ENCODE measurements around the gene RSRC1. TPM values are rescaled to one million over a fixed set of nuclear protein-coding genes. Genes with fewer than 3 reads are reported as not detected.

Gene RSRC1
- total and polyA plus RNA-seq, 2 of the 13 experiments (the other 11 are each of a cell fraction or from before 2014, with no cell fraction given), result 4.9 to 63.0 TPM

DNA sequence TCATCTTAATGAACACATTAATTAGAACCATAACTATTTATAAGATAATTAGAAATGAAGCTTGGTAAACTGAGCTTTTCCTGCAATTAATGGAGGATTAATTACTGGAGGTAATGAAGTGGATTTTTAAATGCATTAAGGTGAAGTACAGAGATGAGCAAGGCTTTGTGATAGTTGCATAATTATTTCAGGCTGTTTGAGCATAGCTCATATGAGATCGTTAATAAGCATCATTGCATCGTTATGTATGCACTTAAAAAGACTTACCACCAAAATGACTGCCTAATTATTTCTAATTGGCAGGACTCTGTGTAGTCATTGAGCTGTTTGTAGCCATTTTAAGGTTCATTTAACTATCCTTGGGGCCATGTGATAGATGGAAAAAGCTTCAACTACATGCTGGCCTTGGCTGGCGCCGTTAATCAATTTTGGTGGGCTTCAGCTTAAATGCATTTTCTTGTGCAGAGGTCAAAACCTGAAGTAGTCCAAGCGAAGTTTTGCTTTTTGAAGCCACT, 55.3 kb downstream of the RSRC1 start:
- in situ Hi-C loops (cut with HindIII; ENCODE audit: extremely low pct_ligation_motif_present, low pct_unique_long_range_greater_than_20kb), result no loop called here
- H3K79me2 ChIP-seq (ENCODE audit: insufficient read depth, low read length), result no peaks in the 10 kb centered on the region
- H3K36me3 ChIP-seq (replicated peaks in 1 of 2; ENCODE audit: control insufficient read depth in 1 of 2, insufficient read depth in 2 of 2, low read length in 2 of 2), result 0 out of 5 replicates have a peak, but pooled peaks cover 0 to 1% of the 10 kb centered on the region in 2 experiments
- H3K4me3 ChIP-seq (replicated peaks in 1 of 3; ENCODE audit: insufficient read depth in 1 of 3, low read depth in 2 of 3, low read length in 3 of 3), result no peak overlapping the region
- TF ChIP-seq CBFB (CRISPR knock-in tag; IDR thresholded peaks at IDR 0.05) (no peak), EP300 (IDR thresholded peaks at IDR 0.05; ENCODE audit: low read depth in 2 of 2, low read length in 2 of 2) (no peak), EP300 (CRISPR knock-in tag; IDR thresholded peaks at IDR 0.05; ENCODE audit: borderline replicate concordance) (no peak), ZNF83 (CRISPR knock-in tag; IDR thresholded peaks at IDR 0.05; ENCODE audit: borderline replicate concordance) (no peak), JUND (CRISPR knock-in tag; IDR thresholded peaks at IDR 0.05) (no peak)
- H2AFZ ChIP-seq (ENCODE audit: low read length), result no peak overlapping the region
- H3K27me3 ChIP-seq (ENCODE audit: control insufficient read depth in 1 of 2, insufficient read depth in 2 of 2, low read length in 2 of 2), result no peaks in the 10 kb centered on the region
- no peak for ATAC-seq
- intact Hi-C loops (cut with micrococcal nuclease; ENCODE audit: unreplicated experiment), result no loop called here
- H3K27ac ChIP-seq (ENCODE audit: extremely low read length, insufficient read depth, low read length), result no peak overlapping the region
- CTCF ChIA-PET (ENCODE audit: low intra/inter-chr PET ratio, low total read pairs), result no interaction called here
- 95% methylated on average over 5 of the region's 5 CpGs for WGBS (ENCODE audit: low lambda C conversion rate)
- DNase-seq (ENCODE audit: low spot score), result no peak
- H4K20me1 ChIP-seq (ENCODE audit: insufficient read depth, low read length), result no peaks in the 10 kb centered on the region
- no peaks in the 10 kb centered on the region for H3K9me3 ChIP-seq (ENCODE audit: low read length)
- no TSS peak for BruUV-seq (replicated peaks)
- POLR2A ChIA-PET, result no interaction called here
- no peaks in the 10 kb centered on the region for H3K4me1 ChIP-seq (ENCODE audit: insufficient read depth, low read length)
- no peak overlapping the region for H3K9ac ChIP-seq (ENCODE audit: insufficient read depth, low read depth, low read length)
- FAIRE-seq, result no peak
- H3K4me2 ChIP-seq (ENCODE audit: low read depth, low read length), result no peak overlapping the region

DNA sequence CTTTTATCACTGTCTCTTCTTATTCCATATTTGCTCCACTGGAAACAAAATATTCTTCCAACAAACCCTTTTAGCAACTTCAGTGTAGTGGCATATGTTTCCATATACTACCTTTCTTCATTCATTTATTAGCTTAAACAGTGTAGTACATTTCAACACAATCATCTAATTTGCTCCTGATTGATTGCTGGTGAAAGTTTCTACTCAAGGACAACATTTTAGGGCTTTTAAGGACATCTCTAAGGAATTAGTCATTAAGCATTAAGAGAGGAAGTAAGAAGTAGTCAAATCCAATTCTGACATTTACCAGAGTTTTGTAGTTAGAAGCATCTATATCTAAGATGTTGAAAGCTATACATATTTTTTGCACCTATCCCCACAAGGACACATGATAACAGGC, 55.8 kb downstream of the RSRC1 start:
- Histone ChIP-seq H3K79me2 (ENCODE audit: insufficient read depth, low read length) (no peaks in the 10 kb centered on the region), H3K27ac (ENCODE audit: extremely low read length, insufficient read depth, low read length) (no peak overlapping the region), H3K4me1 (ENCODE audit: insufficient read depth, low read length) (no peaks in the 10 kb centered on the region), H3K27me3 (ENCODE audit: control insufficient read depth in 1 of 2, insufficient read depth in 2 of 2, low read length in 2 of 2) (no peaks in the 10 kb centered on the region), H3K9ac (ENCODE audit: insufficient read depth, low read depth, low read length) (no peak overlapping the region), H3K4me3 (replicated peaks in 1 of 3; ENCODE audit: insufficient read depth in 1 of 3, low read depth in 2 of 3, low read length in 3 of 3) (no peak overlapping the region), H4K20me1 (ENCODE audit: insufficient read depth, low read length) (no peaks in the 10 kb centered on the region), H2AFZ (ENCODE audit: low read length) (no peak overlapping the region), H3K4me2 (ENCODE audit: low read depth, low read length) (no peak overlapping the region), H3K36me3 (replicated peaks in 1 of 2; ENCODE audit: control insufficient read depth in 1 of 2, insufficient read depth in 2 of 2, low read length in 2 of 2) (0 out of 5 replicates have a peak, but pooled peaks cover 0 to 1% of the 10 kb centered on the region in 2 experiments), H3K9me3 (ENCODE audit: low read length) (no peaks in the 10 kb centered on the region)
- intact Hi-C loops (cut with micrococcal nuclease; ENCODE audit: unreplicated experiment), result no loop called here
- no peak for FAIRE-seq
- TF ChIP-seq ZNF816 (CRISPR knock-in tag; IDR thresholded peaks at IDR 0.05; ENCODE audit: borderline replicate concordance), result no peak
- no peak for TF ChIP-seq DPF2 (CRISPR knock-in tag; IDR thresholded peaks at IDR 0.05; ENCODE audit: borderline replicate concordance, low read depth)
- no peak for TF ChIP-seq ZNF24 (IDR thresholded peaks at IDR 0.05)
- no peak for TF ChIP-seq SRSF1 (optimal IDR thresholded peaks at IDR 0.05; ENCODE audit: low read depth, low read length)
- TF ChIP-seq ZBTB3 (CRISPR knock-in tag; IDR thresholded peaks at IDR 0.05; ENCODE audit: borderline replicate concordance, low read depth), result no peak
- no peak for TF ChIP-seq SNAPC2 (CRISPR knock-in tag; IDR thresholded peaks at IDR 0.05)
- TF ChIP-seq, protein P1, sequence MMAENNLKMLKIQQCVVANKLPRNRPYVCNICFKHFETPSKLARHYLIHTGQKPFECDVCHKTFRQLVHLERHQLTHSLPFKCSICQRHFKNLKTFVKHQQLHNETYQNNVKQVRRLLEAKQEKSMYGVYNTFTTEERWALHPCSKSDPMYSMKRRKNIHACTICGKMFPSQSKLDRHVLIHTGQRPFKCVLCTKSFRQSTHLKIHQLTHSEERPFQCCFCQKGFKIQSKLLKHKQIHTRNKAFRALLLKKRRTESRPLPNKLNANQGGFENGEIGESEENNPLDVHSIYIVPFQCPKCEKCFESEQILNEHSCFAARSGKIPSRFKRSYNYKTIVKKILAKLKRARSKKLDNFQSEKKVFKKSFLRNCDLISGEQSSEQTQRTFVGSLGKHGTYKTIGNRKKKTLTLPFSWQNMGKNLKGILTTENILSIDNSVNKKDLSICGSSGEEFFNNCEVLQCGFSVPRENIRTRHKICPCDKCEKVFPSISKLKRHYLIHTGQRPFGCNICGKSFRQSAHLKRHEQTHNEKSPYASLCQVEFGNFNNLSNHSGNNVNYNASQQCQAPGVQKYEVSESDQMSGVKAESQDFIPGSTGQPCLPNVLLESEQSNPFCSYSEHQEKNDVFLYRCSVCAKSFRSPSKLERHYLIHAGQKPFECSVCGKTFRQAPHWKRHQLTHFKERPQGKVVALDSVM (CRISPR knock-in tag; IDR thresholded peaks at IDR 0.05), result no peak
- no peak for TF ChIP-seq ZNF3 (CRISPR knock-in tag; IDR thresholded peaks at IDR 0.05)
- TF ChIP-seq ZNF121 (CRISPR knock-in tag; IDR thresholded peaks at IDR 0.05), result no peak
- no peak for TF ChIP-seq ZNF619 (CRISPR knock-in tag; IDR thresholded peaks at IDR 0.05)
- TF ChIP-seq ZNF557 (CRISPR knock-in tag; IDR thresholded peaks at IDR 0.05), result no peak
- no peak for ATAC-seq
- DNase-seq (ENCODE audit: low spot score), result no peak
- CTCF ChIA-PET (ENCODE audit: low intra/inter-chr PET ratio, low total read pairs), result no interaction called here
- in situ Hi-C loops (cut with HindIII; ENCODE audit: extremely low pct_ligation_motif_present, low pct_unique_long_range_greater_than_20kb), result no loop called here
- POLR2A ChIA-PET, result no interaction called here
- BruUV-seq (replicated peaks), result no TSS peak

Measured in HepG2 (cell line).